Adipose tissue (tissue), 3 donors: ENCODE measurements around the gene RASSF1. TPM values are rescaled to one million over a fixed set of nuclear protein-coding genes. Genes with fewer than 3 reads are reported as not detected.
A peak's percentile ranks its signal among the peaks of the same experiment; 100 is the strongest.

Source experiments
- H3K27ac ChIP-seq: one replicate; pipeline ENCODE4 v1.5.1; 2013; ENCODE audit warnings: low read depth, low read length
- WGBS, 3 donors: extraction: QIAGEN DNeasy Blood & Tissue Kit; methylation state at CpG; one replicate each; pipeline ENCODE4 v1.1.7; 2013; 5-methylcytosine and 5-hydroxymethylcytosine counted together
- polyA plus RNA-seq, 3 donors: library from polyadenylated mRNA; stranded (reverse); fragments of 200-250 nt; gene quantifications; one replicate each; pipeline ENCODE4 v1.2.3, GENCODE V29; 2013
- donor health status: healthy with polysubstance abuse.
- donor health status: Bipolar disorder and iron deficiency.
- donor health status: healthy.

RASSF1 gene
- polyA plus RNA-seq, 3 donors, result 39.4 to 44.6 (median 43.7) TPM

DNA sequence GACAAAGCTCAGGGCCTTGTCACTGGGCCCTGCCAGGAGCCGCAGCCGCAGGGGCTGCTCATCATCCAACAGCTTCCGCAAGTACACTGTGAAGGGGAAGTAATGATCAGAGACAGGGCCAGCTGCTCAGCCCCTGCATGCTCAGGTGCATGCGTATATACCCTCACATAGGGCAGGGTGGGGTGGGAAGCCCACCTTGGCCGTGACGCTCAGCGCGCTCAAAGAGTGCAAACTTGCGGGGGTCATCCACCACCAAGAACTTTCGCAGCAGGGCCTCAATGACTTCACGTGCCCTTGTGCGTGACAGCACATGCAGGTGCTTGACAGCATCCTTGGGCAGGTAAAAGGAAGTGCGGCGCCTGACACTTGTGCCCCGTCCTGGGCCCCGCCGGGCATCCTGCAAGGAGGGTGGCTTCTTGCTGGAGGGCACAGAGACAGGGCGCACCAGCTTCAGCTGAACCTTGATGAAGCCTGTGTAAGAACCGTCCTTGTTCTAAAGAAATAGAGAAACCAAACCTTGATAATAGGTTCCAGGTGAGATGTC is 9.2 kb downstream of the RASSF1 start:
- WGBS, 3 donors, result 93 to 97% (median 94%) methylated on average over 19 of the region's 19 CpGs
- no peak overlapping the region for H3K27ac ChIP-seq

DNA sequence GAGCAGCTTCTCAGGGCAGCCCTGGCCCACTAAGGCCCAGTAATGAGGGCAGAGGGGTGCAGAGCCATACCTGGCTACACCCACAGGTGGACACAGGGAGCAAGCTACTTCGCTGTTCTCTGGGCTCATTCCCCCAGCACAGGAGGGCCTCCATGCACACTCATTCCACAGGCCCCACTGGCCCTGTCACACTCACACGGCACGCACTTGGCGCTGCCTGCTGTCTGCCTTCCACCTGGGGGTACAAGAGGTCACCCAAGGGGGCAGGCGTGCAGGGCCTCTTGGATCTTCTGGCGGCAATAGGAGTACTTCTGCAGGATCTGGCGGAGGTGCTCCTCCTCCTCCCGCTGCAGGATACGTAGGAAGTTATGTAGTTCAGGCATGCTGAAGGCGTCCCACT is 10.3 kb downstream of the RASSF1 start:
- 91 to 94% (median 92%) methylated on average over 10 of the region's 10 CpGs for WGBS, 3 donors
- no peak overlapping the region for H3K27ac ChIP-seq

- 1 to 3% (median 3%) methylated on average over 52 to 55 of the region's 55 CpGs for WGBS, 3 donors
- peak within 1 kb of the TSS; percentile 10 for H3K27ac ChIP-seq
Measured at GRCh38 chr3:50327943-50328691, 12.5 kb downstream of the RASSF1 start, which contains the start of gene TUSC2. Gene TUSC2, minus strand, starts transcription at chr3:50328223. Its CDS starts 124 bp downstream, at chr3:50328099.

DNA sequence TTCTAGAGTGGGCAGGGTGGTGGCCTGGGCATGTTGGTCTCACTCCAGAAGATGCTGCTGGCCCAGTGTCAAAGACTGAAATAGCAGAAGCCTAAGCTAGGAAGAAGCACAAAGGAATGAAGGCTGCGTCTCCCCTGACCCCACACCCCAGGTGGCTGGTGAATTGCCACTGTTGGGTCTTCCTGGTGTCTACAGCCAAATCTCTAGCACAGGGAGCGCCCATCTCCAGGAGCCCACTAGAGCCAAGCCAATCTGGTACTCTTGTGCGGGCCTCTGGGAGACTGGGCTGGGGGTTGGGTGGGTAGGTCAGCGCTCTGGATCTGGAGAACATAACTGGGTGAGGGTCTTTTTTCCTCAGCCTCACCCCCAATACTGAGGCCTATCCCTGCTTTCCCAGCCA is 13.5 kb downstream of the RASSF1 start:
- 58 to 72% (median 69%) methylated on average over 4 of the region's 4 CpGs for WGBS, 3 donors
- H3K27ac ChIP-seq, result no peak overlapping the region

- WGBS, 3 donors, result 89 to 91% (median 90%) methylated on average over 8 of the region's 8 CpGs
- no peak overlapping the region for H3K27ac ChIP-seq
Measured at GRCh38 chr3:50326182-50326541, 14.5 kb downstream of the RASSF1 start.

DNA sequence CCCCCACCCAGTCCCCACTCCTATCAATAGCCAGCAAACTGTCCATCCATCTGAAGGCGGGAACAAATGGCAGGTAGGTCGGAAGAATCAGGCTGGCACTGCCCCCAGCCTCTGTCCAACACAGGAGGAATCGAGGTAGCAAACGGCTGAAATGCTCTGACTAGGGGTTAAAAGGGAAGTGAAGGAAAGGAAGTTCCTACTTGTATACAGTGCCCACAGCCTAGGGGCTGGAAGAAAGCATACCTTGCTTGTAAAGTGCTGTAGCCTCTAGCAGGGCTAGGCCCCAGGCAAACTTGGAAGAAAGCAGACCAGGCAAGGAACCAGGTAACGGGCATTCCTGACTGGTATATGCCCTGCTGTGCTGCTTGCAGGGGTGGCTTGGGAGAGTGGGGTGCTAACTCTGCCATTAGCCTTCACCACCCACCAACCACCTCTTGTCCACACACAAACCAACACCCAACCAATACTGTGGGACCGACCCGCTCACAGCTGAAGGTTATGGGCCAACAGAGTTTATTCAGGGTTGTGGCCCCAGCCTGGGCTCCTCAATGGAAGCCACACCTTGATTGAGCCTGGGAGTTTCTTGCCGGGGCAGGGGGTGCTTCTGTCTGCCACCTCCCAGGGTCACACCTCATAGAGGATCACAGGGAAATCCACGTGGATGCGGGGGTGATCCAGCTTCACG is 15.0 kb downstream of the RASSF1 start:
- H3K27ac ChIP-seq, result no peak overlapping the region
- WGBS, 3 donors, result 83 to 89% (median 84%) methylated on average over 11 of the region's 11 CpGs

GRCh38 chr3:50325113-50325480 is 15.5 kb downstream of the RASSF1 start:
- 86 to 91% (median 88%) methylated on average over 2 of the region's 2 CpGs for WGBS, 3 donors
- H3K27ac ChIP-seq, result no peak overlapping the region

DNA sequence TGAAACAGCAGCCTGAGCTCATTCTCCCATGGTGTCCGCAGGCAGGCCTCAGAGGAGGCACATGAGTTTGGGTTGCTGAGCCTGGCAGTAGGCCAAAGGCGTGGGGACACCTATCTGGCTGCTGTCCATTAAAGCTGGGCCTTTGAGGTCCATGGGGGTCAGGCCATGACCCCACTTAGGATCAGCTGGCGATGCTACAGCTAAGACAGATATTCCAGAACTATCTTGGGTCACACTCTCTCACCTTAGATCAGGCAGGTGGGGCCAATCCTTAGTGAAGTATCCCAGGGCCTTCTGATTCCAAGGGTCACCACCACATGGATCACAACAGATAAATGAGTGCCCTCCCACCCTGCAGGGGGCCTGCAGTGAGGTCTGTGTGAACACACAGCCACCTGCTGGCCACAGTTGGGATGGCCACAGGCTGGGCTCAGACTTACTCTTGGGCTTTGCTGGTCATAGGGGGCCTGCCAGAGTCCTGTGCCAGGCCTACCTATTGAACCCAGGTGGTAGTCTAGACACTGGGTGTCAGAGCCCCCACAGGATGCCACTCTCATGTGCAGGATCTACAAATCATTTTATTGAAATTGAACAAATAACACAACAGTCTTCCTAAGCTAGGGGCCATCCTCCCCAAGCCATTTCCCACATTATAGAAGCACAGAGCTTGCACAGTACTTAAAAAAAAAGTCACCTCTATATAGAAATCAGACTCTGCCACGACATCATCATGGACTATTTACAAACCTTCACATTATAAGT is 16.1 kb downstream of the RASSF1 start:
- H3K27ac ChIP-seq, result no peak overlapping the region
- 44 to 53% (median 51%) methylated on average over 4 of the region's 4 CpGs for WGBS, 3 donors

DNA sequence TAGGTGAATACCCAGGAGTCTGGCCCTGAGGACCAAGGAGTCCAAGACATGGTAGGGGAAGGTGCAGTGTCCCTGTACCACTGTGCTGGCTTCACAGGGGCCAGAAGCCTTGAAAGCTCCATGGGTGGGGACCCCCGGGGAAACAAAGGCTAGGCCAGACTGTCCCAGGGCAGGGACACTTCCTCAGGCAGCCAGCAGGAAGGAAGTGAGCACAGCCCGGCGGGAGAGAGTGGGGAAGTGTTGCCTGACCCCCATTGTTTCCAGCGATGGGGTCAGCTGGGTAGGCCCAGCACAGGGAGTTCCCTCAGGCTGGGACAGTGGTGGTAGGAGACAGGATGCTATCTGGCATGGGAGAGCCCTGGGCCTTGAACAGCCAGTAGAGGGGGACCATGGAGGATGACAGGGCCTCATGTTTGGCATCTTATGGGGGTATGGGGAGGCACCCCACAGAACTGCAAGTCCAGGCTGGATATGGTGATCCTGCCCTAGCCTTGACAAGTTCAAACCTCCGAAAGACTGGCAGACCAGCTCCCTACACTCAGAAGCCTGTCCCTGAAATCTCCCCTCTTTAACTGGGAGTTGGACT is 16.9 kb downstream of the RASSF1 start:
- H3K27ac ChIP-seq, result peak overlapping the region; percentile 49
- 40 to 79% (median 40%) methylated on average over 5 of the region's 5 CpGs for WGBS, 3 donors

GRCh38 chr3:50323092-50323600 is 17.5 kb downstream of the RASSF1 start:
- H3K27ac ChIP-seq, result peak overlapping the region; percentile 49
- 25 to 54% (median 34%) methylated on average over 4 of the region's 4 CpGs for WGBS, 3 donors

DNA sequence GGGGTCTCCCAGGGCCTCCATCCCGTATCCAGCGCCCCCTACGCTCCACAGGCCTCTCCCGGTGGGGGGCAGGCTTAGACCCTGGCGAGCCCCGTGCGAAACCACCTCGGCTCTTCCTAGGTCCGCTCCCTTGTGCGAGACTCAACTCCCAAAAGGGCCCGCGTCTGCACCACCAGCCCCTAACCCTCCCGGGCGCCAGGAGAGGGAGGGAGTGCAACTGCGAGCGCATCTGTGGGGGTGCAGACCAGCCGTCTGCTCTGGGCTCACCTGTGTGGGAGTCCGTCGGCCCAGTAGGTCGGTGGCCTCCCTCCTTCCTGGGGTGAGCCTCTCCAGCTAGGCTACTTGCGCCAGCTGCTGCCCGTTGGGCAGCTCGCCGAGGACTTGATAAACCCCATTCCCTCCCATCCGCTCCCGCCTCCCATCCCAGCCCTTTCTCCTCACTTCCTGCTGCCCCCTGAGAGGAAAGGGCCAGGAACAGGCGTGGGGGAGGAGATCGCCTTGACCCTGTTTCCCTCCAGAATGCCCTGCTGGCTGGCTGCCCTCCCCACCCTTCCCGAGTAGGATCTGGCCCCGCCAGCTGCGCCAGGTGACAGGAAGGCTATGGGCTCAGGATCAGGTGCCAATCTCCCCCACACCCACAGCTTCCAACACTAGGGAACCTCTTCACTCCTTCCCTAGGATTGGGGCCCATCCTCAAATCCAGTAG is 18.1 kb downstream of the RASSF1 start, which contains the start of gene HYAL2:
Gene HYAL2, minus strand, starts transcription at position 360 of the 706 bp plus-strand sequence. CDS start 2,256 bp downstream, outside the sequence.
- 28 to 40% (median 32%) methylated on average over 29 to 31 of the region's 31 CpGs for WGBS, 3 donors
- peak within 1 kb of the TSS; percentile 49 for H3K27ac ChIP-seq

DNA sequence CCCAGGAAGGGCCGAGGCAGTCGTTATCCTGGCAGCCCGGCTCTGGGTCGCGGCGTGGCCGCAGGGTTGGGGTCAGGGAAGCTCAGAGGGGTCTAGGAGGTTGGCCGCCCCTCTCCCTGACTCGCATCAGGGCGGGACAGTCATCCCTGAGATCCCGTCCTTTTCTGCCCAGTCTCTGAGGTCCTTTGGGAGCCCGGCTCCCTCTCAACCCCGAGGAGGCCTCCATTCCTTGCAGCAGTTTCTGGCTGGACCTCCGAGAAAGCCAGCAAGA is 18.6 kb downstream of the RASSF1 start:
- 9 to 37% (median 19%) methylated on average over 13 to 14 of the region's 14 CpGs for WGBS, 3 donors
- H3K27ac ChIP-seq, result peak overlapping the region; percentile 36

- WGBS, 3 donors, result 0 to 1% (median 1%) methylated on average over 54 to 59 of the region's 59 CpGs
- peak overlapping the region; percentile 63 for H3K27ac ChIP-seq
Measured at GRCh38 chr3:50321336-50322114, 19.1 kb downstream of the RASSF1 start.

DNA sequence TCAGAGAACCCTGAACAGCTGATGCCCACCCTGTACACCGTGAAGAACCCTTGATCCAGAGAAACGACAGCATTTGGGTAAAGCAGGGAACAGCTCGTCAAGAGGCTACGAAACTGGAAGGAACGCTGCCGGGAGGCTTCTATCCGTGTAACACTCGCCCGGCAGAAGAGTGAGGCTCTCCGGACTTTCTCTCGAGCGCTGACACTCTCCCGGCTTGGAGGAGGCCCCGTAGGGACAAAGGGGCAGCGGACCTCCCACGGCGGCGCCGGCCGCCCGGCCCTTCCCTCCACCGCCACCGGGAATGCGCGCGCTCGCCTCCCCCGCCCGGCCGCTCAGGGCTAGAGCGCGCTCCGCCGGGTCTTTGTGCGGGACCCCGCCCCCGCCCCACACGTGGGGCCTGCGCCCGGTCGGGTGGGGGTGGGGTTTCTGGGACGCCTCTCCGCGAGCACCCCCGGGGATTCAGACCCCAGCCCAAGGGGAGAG is 19.7 kb downstream of the RASSF1 start:
- WGBS, 3 donors, result 0 to 1% (median 0%) methylated on average over 26 to 45 of the region's 45 CpGs
- peak overlapping the region; percentile 63 for H3K27ac ChIP-seq

DNA sequence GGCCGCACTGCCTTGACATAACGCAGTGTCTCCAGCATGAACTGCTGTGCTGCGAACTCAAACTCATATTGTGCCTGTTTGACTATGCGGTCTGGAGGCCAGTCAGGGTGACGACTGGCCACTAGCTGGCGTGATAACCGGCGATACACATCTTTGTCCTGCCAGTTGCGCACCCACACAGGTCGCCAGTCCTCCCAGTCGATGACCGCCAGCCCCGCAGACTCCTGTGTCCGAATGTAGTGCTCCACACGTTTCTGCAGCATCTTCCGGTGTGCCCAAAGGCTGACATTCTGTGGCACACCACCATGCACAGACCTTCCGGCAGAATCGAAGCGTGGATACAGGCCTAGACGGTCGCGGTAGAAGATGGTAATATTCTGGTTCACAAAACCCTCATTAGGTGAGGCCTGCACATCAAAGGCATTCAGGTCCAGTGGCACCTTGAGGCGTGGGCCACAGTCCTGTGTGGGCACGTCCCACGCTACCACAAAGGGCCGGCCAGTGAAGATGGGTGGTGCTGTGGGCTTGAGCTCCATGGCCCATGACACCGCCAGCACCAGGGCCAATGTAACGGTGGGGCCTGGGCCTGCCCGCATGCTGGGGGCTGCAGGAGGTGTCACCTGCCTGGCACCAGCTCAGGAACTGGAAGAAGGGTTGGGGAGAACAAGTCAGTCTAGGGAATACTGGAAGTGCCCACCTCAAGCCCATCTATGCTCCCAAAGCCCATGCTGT is 20.6 kb downstream of the RASSF1 start:
- WGBS, 3 donors, result 74 to 82% (median 78%) methylated on average over 29 of the region's 29 CpGs
- H3K27ac ChIP-seq, result no peak overlapping the region

DNA sequence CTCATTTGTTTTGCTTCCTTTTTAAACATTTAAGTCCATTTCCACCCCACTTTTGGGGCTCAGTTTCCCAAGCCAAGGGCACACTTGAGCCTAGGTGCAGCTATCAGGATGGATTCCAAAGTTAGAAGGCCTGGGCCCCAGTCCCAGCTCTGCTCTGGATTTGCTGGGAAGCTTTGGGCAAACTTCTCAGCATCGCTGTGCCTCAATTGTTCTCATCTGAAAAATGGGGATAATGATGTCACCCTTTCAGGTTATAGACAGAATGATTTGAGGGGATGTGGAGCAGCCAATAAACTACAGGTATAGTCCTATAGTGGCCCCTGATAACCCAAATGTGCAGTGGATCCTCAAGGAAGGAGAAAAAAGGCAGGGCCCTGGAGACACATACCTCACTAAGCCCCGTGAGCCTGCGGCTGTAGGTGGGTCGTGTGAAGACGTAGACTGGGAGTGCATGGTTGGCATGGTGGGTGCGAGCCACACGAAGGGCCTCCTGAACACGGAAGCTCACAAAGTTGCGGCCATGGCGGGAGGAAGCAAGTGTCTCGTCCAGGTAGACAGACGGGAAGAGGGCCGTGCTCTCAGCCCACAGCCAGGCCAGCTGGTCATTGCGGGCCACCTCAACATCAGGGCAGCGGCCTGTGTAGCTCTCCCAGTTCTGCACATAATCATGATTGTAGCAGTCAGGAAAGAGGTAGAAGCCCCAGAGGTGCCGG is 21.3 kb downstream of the RASSF1 start:
- WGBS, 3 donors, result 80 to 85% (median 81%) methylated on average over 16 of the region's 16 CpGs
- H3K27ac ChIP-seq, result no peak overlapping the region
